ENCODE data around the gene TMCC3.
"Not testable (repeated sequence)": the region's sequence is repeated elsewhere in the genome, so short reads cannot be mapped to it uniquely, and the experiment has no call there.

Gene TMCC3

DNA sequence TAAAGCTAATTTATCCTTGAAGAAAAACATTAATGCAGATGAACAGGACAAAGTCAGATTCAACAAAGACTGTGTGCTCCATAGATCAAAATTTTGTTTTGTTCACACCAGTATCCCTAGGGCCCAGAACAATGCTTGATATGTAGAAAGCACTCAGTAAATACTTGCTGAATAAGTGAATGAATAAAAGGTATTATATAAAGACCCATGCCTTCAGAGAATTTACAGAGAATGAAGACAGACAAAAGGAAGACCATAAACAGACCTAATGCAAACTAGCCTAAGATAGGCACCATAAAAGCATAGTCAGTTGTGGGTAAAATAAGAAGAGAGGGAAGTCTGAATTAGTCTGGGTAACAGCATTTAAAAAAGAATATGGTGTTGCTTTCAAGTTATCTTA, 47.3 kb upstream of the TMCC3 start:
- Histone ChIP-seq H4K20me1 (ENCODE audit: insufficient read depth, low read length) (no peaks in the 10 kb centered on the region), H3K9ac (ENCODE audit: low read length) (no peak overlapping the region), H2AFZ (ENCODE audit: low read length) (no peak overlapping the region), H3F3A (ENCODE audit: insufficient read depth, low read length) (no peaks in the 10 kb centered on the region), H3K36me3 (replicated peaks; ENCODE audit: insufficient read depth, low read length) (no peaks in the 10 kb centered on the region), H3K27ac (ENCODE audit: low read length) (no peak overlapping the region), H3K9me3 (replicated peaks; ENCODE audit: insufficient read depth, low read length) (no peaks in the 10 kb centered on the region), H3K4me1 (ENCODE audit: low read length) (no peaks in the 10 kb centered on the region), H3K4me3 (ENCODE audit: low read length) (no peak overlapping the region), H3K4me2 (ENCODE audit: low read depth, low read length) (no peak overlapping the region), H3K9me2 (replicated peaks; ENCODE audit: insufficient read depth, low read length) (no peaks in the 10 kb centered on the region), H3K27me3 (replicated peaks; ENCODE audit: insufficient read depth, low read length) (no peaks in the 10 kb centered on the region), H3K79me2 (ENCODE audit: low read length) (no peaks in the 10 kb centered on the region)
- TF ChIP-seq EZH2phosphoT487 (IDR thresholded peaks at IDR 0.05; ENCODE audit: low read length) = no peak
- no peak for TF ChIP-seq EZH2 (optimal IDR thresholded peaks at IDR 0.05; ENCODE audit: low read depth, low read length)
- TF ChIP-seq, protein P1, sequence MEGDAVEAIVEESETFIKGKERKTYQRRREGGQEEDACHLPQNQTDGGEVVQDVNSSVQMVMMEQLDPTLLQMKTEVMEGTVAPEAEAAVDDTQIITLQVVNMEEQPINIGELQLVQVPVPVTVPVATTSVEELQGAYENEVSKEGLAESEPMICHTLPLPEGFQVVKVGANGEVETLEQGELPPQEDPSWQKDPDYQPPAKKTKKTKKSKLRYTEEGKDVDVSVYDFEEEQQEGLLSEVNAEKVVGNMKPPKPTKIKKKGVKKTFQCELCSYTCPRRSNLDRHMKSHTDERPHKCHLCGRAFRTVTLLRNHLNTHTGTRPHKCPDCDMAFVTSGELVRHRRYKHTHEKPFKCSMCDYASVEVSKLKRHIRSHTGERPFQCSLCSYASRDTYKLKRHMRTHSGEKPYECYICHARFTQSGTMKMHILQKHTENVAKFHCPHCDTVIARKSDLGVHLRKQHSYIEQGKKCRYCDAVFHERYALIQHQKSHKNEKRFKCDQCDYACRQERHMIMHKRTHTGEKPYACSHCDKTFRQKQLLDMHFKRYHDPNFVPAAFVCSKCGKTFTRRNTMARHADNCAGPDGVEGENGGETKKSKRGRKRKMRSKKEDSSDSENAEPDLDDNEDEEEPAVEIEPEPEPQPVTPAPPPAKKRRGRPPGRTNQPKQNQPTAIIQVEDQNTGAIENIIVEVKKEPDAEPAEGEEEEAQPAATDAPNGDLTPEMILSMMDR (IDR thresholded peaks at IDR 0.05; ENCODE audit: low read length) = no peak
- no peak for DNase-seq

DNA sequence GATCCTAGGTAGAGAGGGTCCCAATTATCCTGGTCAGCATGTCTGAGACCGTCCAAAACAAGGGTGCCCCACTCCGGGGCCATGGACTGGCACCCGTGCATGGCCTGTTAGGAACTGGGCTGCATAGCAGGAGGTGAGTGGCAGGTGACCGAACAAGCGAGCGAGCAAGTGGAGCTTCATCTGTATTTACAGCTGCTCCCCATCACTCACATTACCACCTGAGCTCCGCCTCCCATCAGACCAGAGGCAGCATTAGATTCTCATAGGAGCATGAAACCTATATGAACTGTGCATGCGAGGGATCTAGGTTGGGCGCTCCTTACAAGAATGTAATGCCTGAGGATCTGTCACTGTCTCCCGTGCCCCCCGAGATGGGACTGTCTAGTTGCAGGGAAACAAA, 44.4 kb upstream of the TMCC3 start:
- Histone ChIP-seq H2AFZ (ENCODE audit: low read length) (no peak overlapping the region), H3K4me1 (ENCODE audit: low read length) (no peaks in the 10 kb centered on the region), H3K4me2 (ENCODE audit: low read depth, low read length) (no peak overlapping the region), H3K4me3 (ENCODE audit: low read length) (no peak overlapping the region), H3K36me3 (replicated peaks; ENCODE audit: insufficient read depth, low read length) (no peaks in the 10 kb centered on the region), H3F3A (ENCODE audit: insufficient read depth, low read length) (no peaks in the 10 kb centered on the region), H4K20me1 (ENCODE audit: insufficient read depth, low read length) (no peaks in the 10 kb centered on the region), H3K27me3 (replicated peaks; ENCODE audit: insufficient read depth, low read length) (no peaks in the 10 kb centered on the region), H3K27ac (ENCODE audit: low read length) (no peak overlapping the region), H3K9me2 (replicated peaks; ENCODE audit: insufficient read depth, low read length) (no peaks in the 10 kb centered on the region), H3K9ac (ENCODE audit: low read length) (no peak overlapping the region), H3K79me2 (ENCODE audit: low read length) (no peaks in the 10 kb centered on the region), H3K9me3 (replicated peaks; ENCODE audit: insufficient read depth, low read length) (no peaks in the 10 kb centered on the region)
- TF ChIP-seq, protein P1 (IDR thresholded peaks at IDR 0.05; ENCODE audit: low read length) = no peak
- no peak for TF ChIP-seq EZH2phosphoT487 (IDR thresholded peaks at IDR 0.05; ENCODE audit: low read length)
- no peak for TF ChIP-seq EZH2 (optimal IDR thresholded peaks at IDR 0.05; ENCODE audit: low read depth, low read length)
- DNase-seq = no peak

DNA sequence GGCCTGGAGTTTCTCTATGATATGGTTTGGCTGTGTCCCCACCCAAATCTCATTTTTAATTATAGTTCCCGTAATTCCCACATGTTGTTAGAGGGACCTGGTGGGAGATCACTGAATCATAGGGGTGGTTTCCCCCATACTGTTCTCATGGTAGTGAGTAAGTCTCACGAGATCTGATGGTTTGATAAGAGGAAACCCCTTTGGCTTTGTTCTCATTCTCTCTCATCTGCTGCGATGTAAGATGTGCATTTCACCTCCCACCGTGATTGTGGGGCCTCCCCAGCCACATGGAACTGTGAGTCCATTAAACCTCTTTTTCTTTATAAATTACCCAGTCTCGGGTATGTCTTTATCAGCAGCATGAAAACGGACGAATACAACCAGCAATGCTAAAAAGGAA, 42.5 kb upstream of the TMCC3 start:
- H3K4me3 ChIP-seq (ENCODE audit: low read length); H3K9me3 ChIP-seq (replicated peaks; ENCODE audit: insufficient read depth, low read length); H3K9me2 ChIP-seq (replicated peaks; ENCODE audit: insufficient read depth, low read length); H3K27ac ChIP-seq (ENCODE audit: low read length); H4K20me1 ChIP-seq (ENCODE audit: insufficient read depth, low read length); H3K79me2 ChIP-seq (ENCODE audit: low read length); H3K9ac ChIP-seq (ENCODE audit: low read length); H3K4me2 ChIP-seq (ENCODE audit: low read depth, low read length); DNase-seq; H2AFZ ChIP-seq (ENCODE audit: low read length); H3F3A ChIP-seq (ENCODE audit: insufficient read depth, low read length); H3K27me3 ChIP-seq (replicated peaks; ENCODE audit: insufficient read depth, low read length); H3K4me1 ChIP-seq (ENCODE audit: low read length); H3K36me3 ChIP-seq (replicated peaks; ENCODE audit: insufficient read depth, low read length): not testable (repeated sequence)

DNA sequence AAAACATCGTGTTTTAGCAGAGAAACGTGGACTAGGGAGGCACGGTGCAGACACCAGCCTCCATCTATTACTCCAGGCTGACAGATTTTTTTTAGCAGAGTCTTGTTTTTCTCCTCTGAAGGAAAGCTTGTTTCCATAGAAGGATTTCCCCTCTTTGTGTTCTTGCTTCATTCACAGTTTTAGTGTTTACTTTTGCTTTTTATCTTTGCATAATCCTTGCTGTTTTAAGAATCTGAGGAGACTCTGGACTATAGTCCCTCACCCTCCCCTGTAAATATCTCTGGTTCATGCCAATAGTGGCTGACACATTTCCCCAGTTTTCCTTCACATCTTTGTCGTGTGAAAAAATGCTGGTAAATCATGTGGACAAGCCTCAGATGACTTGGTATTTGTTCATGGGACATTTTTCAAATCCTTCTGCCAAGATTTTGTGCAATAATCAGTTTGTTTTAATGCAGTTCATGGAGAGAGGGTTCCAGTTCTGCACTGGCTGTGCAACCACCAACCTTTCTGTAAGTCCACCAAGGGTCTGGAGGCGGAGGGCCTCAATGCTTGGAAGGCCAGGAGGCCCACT, 39.9 kb upstream of the TMCC3 start:
- Histone ChIP-seq H3K9me2 (replicated peaks; ENCODE audit: insufficient read depth, low read length) (no peaks in the 10 kb centered on the region), H3K27me3 (replicated peaks; ENCODE audit: insufficient read depth, low read length) (no peaks in the 10 kb centered on the region), H3K79me2 (ENCODE audit: low read length) (no peaks in the 10 kb centered on the region), H3F3A (ENCODE audit: insufficient read depth, low read length) (no peaks in the 10 kb centered on the region), H3K4me3 (ENCODE audit: low read length) (no peak overlapping the region), H3K36me3 (replicated peaks; ENCODE audit: insufficient read depth, low read length) (no peaks in the 10 kb centered on the region), H3K9ac (ENCODE audit: low read length) (no peak overlapping the region), H2AFZ (ENCODE audit: low read length) (no peak overlapping the region), H3K27ac (ENCODE audit: low read length) (no peak overlapping the region), H4K20me1 (ENCODE audit: insufficient read depth, low read length) (no peaks in the 10 kb centered on the region), H3K9me3 (replicated peaks; ENCODE audit: insufficient read depth, low read length) (no peaks in the 10 kb centered on the region), H3K4me2 (ENCODE audit: low read depth, low read length) (no peak overlapping the region), H3K4me1 (ENCODE audit: low read length) (no peaks in the 10 kb centered on the region)
- no peak for DNase-seq
- TF ChIP-seq, protein P1 (IDR thresholded peaks at IDR 0.05; ENCODE audit: low read length) = no peak
- no peak for TF ChIP-seq EZH2 (optimal IDR thresholded peaks at IDR 0.05; ENCODE audit: low read depth, low read length)
- TF ChIP-seq EZH2phosphoT487 (IDR thresholded peaks at IDR 0.05; ENCODE audit: low read length) = no peak

Measured in MM.1S (cell line).